DMS153 treated with DMSO at 0.1 percent for 48 hours (cell line): ENCODE results near the gene VRK1.
"Not testable (repeated sequence)": the region's sequence is repeated elsewhere in the genome, so short reads cannot be mapped to it uniquely, and the experiment has no call there.

ENCODE experiments used
- DNase-seq: peaks from one replicate; lab custom pipeline; 2025; ENCODE audit not compliant: unreplicated experiment; lab: John Stamatoyannopoulos, UW

The VRK1 gene

GRCh38 chr14:96867634-96868033 is 70.5 kb downstream of the VRK1 start:
- DNase-seq = no peak

- no peak for DNase-seq
These were observed 76.9 kb downstream of the VRK1 start for GRCh38 chr14:96874127-96874526.

- no peak for DNase-seq
These were observed 79.6 kb downstream of the VRK1 start for GRCh38 chr14:96876747-96877146.

GRCh38 chr14:96881713-96882112 is 84.5 kb downstream of the VRK1 start:
- no peak for DNase-seq

- not testable (repeated sequence) for DNase-seq
These were observed 86.8 kb downstream of the VRK1 start for GRCh38 chr14:96883974-96884373.

- no peak for DNase-seq
These were observed 91.0 kb downstream of the VRK1 start for GRCh38 chr14:96888158-96888557.

- no peak for DNase-seq
These were observed 91.4 kb downstream of the VRK1 start for GRCh38 chr14:96888593-96888992.

GRCh38 chr14:96889091-96889490 is 91.9 kb downstream of the VRK1 start:
- no peak for DNase-seq

GRCh38 chr14:96893966-96894622 is 96.9 kb downstream of the VRK1 start:
- no peak for DNase-seq

GRCh38 chr14:96894966-96895365 is 97.8 kb downstream of the VRK1 start:
- no peak for DNase-seq

GRCh38 chr14:96895658-96896271 is 98.6 kb downstream of the VRK1 start:
- no peak for DNase-seq

GRCh38 chr14:96897184-96897583 is 100.0 kb downstream of the VRK1 start:
- no peak for DNase-seq

GRCh38 chr14:96901227-96901626 is 104.0 kb downstream of the VRK1 start:
- no peak for DNase-seq

GRCh38 chr14:96902004-96902403 is 104.8 kb downstream of the VRK1 start:
- DNase-seq = no peak

- DNase-seq = no peak
These were observed 106.4 kb downstream of the VRK1 start for GRCh38 chr14:96903444-96904023.

- DNase-seq = no peak
These were observed 107.0 kb downstream of the VRK1 start for GRCh38 chr14:96904201-96904600.

GRCh38 chr14:96905065-96905464 is 107.9 kb downstream of the VRK1 start:
- no peak for DNase-seq

- DNase-seq = no peak
These were observed 108.6 kb downstream of the VRK1 start for GRCh38 chr14:96905825-96906224.

- no peak for DNase-seq
These were observed 109.3 kb downstream of the VRK1 start for GRCh38 chr14:96906434-96906833.

GRCh38 chr14:96909841-96910364 is 112.7 kb downstream of the VRK1 start:
- no peak for DNase-seq

GRCh38 chr14:96911499-96912149 is 114.4 kb downstream of the VRK1 start:
- DNase-seq = no peak
